GM12891 (cell line): ENCODE results near the gene CDYL.

ENCODE experiments used
- POLR2A ChIP-seq: IDR thresholded peaks from 2 replicates; pipeline ENCODE4 v1.6.1; 2011; ENCODE audit warnings: low read depth, low read length, control low read depth
- POLR2AphosphoS5 ChIP-seq: IDR thresholded peaks from 2 replicates; pipeline ENCODE4 v1.6.1; 2011; ENCODE audit warnings: low read depth, low read length, control low read depth
- TAF1 ChIP-seq: IDR thresholded peaks from 2 replicates; pipeline ENCODE4 v1.6.1; 2011; ENCODE audit warnings: low read depth, low read length, control low read depth

- TF ChIP-seq POLR2AphosphoS5 (no peak), POLR2A (no peak), TAF1 (no peak)
Observed at GRCh38 chr6:4756247-4756646, 20.0 kb upstream of the CDYL start.
